ENCODE measurements around the gene PROB1.
"Not testable (repeated sequence)": the region's sequence is repeated elsewhere in the genome, so short reads cannot be mapped to it uniquely, and the experiment has no call there.

Gene PROB1

DNA sequence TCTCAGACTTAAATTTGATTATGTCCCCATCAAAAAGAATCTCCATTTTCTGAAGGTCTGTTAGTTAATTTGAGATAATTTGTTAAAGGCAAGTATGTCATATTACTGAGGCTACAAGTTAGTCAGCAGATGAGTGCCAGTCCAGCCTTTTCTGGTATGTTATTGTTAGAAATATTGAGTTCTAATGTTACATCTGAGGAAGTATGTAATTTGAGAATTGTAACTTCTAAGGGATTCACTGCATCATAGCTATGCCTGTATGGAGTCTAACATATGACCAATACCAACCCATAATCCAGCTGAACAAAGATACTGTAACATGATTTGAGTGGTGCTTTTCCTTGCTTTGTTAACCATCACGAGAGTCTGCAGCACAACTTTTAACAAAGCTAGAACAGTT is 25.7 kb downstream of the PROB1 start:
- H3K27ac ChIP-seq = no peak overlapping the region
- TF ChIP-seq, protein P1, sequence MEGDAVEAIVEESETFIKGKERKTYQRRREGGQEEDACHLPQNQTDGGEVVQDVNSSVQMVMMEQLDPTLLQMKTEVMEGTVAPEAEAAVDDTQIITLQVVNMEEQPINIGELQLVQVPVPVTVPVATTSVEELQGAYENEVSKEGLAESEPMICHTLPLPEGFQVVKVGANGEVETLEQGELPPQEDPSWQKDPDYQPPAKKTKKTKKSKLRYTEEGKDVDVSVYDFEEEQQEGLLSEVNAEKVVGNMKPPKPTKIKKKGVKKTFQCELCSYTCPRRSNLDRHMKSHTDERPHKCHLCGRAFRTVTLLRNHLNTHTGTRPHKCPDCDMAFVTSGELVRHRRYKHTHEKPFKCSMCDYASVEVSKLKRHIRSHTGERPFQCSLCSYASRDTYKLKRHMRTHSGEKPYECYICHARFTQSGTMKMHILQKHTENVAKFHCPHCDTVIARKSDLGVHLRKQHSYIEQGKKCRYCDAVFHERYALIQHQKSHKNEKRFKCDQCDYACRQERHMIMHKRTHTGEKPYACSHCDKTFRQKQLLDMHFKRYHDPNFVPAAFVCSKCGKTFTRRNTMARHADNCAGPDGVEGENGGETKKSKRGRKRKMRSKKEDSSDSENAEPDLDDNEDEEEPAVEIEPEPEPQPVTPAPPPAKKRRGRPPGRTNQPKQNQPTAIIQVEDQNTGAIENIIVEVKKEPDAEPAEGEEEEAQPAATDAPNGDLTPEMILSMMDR (conservative IDR thresholded peaks at IDR 0.05) = no peak
- TF ChIP-seq ZFX (IDR thresholded peaks at IDR 0.05) = no peak

DNA sequence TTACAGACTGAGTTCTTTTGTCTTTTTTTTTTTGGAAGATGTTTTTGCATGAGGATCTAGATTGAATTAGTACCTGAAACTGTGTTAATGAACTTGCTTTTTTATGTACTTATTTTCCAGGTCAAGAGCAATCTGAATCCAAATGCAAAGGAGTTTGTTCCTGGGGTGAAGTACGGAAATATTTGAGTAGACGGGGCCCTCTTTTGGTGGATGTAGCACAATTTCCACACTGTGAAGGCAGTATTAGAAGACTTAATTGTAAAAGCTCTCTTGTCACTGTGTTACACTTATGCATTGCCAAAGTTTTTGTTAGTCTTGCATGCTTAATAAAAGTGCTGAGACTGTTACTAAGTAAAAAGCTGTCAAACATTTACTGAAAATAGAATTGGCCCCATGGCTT is 26.3 kb downstream of the PROB1 start:
- TF ChIP-seq, protein P1 (conservative IDR thresholded peaks at IDR 0.05) = no peak
- TF ChIP-seq ZFX (IDR thresholded peaks at IDR 0.05) = no peak
- no peak overlapping the region for H3K27ac ChIP-seq

DNA sequence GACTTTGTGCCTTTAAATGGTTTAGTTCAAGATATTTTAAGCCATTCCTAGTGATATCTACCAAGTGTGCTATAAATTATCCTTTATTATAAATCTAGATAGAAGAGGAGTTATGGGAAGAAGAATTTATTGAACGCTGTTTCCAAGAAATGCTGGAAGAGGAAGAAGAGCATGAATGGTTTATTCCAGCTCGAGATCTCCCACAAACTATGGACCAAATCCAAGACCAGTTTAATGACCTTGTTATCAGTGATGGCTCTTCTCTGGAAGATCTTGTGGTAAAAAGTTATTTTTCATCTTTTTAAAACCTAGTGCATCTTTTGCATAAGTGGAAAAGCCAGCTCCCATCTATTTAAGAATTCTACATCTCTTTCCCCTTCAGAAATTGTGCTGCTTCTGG is 30.4 kb downstream of the PROB1 start:
- TF ChIP-seq, protein P1 (conservative IDR thresholded peaks at IDR 0.05) = no peak
- no peak for TF ChIP-seq ZFX (IDR thresholded peaks at IDR 0.05)
- H3K27ac ChIP-seq = no peak overlapping the region

DNA sequence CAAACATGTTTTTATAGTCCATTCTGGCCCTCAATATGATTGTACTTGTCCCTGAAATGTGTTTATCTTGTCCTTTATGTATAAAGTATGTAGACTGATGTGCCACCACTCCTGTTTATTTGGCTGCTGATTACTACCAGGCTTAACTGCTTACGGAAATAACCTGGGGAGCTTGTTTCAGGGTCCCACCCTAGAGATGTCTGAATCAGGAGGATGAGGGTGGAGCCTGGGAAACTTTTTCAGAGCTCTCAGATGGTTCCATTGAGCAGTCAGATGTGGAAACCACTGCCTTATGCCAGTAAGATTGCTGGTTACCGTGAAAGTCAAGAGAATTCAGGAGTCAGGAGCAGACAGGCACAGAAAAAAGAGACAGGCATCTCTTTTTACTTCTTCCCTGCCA is 31.0 kb downstream of the PROB1 start:
- no peak for TF ChIP-seq ZFX (IDR thresholded peaks at IDR 0.05)
- TF ChIP-seq, protein P1 (conservative IDR thresholded peaks at IDR 0.05) = no peak
- H3K27ac ChIP-seq = no peak overlapping the region

DNA sequence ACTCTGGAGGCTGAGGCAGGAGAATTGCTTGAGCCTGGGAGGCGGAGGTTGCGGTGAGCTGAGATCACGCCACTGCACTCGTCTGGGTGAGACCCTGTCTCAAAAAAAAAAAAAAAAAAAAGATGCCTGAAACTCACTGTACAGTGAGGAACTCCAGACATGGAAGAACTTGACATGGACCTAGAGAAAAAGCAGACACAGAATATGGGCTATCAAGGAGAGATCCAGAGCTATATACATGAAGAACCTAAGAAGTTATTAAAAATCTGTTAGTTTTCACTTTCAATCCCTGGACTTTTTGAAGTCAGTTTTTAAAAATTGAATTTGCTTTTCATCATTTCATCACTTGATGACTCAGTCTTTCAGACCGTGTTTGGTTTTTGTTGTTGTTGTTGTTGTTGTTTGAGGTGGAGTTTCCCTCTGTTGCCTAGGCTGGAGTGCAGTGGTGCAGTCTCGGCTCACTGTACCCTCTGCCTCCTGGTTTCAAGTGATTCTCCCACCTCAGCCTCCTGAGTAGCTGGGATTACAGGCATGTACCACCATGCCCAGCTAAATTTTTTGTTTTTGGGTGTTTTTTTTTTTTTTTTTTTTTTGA is 33.0 kb downstream of the PROB1 start:
- H3K27ac ChIP-seq = no peak overlapping the region
- TF ChIP-seq, protein P1 (conservative IDR thresholded peaks at IDR 0.05) = no peak
- TF ChIP-seq ZFX (IDR thresholded peaks at IDR 0.05) = no peak

DNA sequence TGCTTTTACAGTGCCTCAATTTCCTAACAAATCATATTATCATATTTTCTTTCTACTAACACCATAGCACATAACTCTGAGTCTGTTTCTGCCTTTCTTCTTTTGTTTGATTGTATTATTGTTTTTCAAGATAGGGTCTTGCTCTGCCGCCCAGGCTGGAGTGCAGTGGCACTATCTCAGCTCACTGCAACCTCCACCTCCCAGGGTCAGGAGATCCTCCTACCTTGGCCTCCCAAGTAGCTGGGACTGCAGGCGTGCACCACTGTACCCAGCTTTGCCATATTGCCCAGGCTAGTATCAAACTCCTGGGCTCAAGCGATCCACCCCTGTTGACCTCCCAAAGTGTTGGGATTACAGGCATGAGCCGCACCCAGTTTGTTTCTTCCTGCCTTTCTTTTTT is 34.5 kb downstream of the PROB1 start:
- H3K27ac ChIP-seq = no peak overlapping the region
- TF ChIP-seq, protein P1 (conservative IDR thresholded peaks at IDR 0.05) = no peak
- TF ChIP-seq ZFX (IDR thresholded peaks at IDR 0.05) = no peak

DNA sequence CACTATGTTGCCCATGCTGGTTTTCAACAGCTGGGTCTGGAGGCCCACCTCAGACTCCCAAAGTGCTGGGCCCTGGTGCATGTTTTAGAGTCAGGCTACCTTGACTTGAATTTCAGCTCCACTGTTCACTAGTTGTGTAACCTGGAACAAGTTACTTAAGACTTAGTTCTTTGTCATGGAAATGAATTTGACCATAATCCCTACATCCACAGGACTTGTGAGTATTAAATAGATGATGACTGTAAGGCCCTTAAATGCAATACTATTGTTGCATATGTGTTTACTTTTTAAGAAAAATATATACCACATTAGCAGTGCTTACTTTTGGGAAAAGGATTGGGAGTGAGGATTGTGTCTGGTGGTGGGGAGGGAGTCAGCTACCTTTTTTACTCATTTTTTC is 36.8 kb downstream of the PROB1 start:
- TF ChIP-seq, protein P1 (conservative IDR thresholded peaks at IDR 0.05) = no peak
- TF ChIP-seq ZFX (IDR thresholded peaks at IDR 0.05) = no peak
- H3K27ac ChIP-seq = no peak overlapping the region

DNA sequence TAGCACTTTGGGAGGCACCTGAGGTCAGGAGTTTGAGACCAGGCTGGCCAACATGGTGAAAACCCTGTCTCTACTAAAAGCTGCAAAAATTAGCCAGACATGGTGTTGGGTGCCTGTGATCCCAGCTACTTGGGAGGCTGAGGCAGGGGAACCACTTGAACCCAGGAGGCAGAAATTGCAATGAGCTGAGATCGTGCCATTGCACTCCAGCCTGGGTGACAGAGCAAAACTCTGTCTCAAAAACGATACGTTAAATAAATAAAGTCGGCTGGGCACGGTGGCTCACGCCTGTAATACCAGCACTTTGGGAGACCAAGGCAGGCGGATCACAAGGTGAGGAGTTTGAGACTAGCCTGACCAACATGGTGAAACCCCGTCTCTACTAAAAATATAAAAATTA is 39.0 kb downstream of the PROB1 start:
- H3K27ac ChIP-seq = not testable (repeated sequence)

Data from C4-2B (cell line).